HCT116 (cell line): ENCODE results near the gene SPACA9. TPM values are rescaled to one million over a fixed set of nuclear protein-coding genes. Genes with fewer than 3 reads are reported as not detected.
A peak's percentile ranks its signal among the peaks of the same experiment; 100 is the strongest.

Experiments
- ATAC-seq: fragments of 200-7000 bp; cut with Tn5 transposase; 2 replicates; pipeline ENCODE4 v1.9.1; 2020; ENCODE audit warnings: mild to moderate bottlenecking, moderate library complexity
- BruUV-seq: library from RNA; stranded (reverse); fragments of 400-500 nt; replicated peaks from 2 replicates; lab custom pipeline; 2021; lab: Mats Ljungman, UMichigan
- CTCF ChIA-PET: fragments of 300-600 bp; sonication (Branson Sonifier 250); formaldehyde crosslinking; loops from one replicate; lab custom pipeline; 2021; ENCODE audit warnings: antibody characterized with exemption; lab: Charles Lee
- POLR2A ChIA-PET: fragments of 300-600, 350-600 bp; sonication (Branson Sonifier 250); formaldehyde crosslinking; loops from one replicate; lab custom pipeline; 2021; ENCODE audit warnings: antibody characterized with exemption; lab: Charles Lee
- RAD21 ChIA-PET, 2 experiments: fragments of 300-600 bp; sonication (Branson Sonifier 250); formaldehyde crosslinking; loops; one replicate each; lab custom pipeline; 2023; ENCODE audit warnings: low total read pairs in 2 of 2; ENCODE audit not compliant: uncharacterized antibody in 2 of 2, unreplicated experiment in 2 of 2, low non-redundant PET in 1 of 2; lab: Charles Lee
- DNase-seq: peaks from one replicate; pipeline ENCODE4 v3.0.0-alpha.2; 2010; ENCODE audit warnings: low read depth, low spot score
- H2AFZ ChIP-seq: fragments of 200-600 bp; shearing (Covaris generic), sonication (generic); 2 replicates; pipeline ENCODE4 v1.6.1; 2017; ENCODE audit warnings: low read depth, mixed run types, mixed read lengths, antibody characterized with exemption, low read length; ENCODE audit not compliant: poor library complexity, severe bottlenecking
- H3K27ac ChIP-seq: 2 replicates; pipeline ENCODE4 v1.5.1; 2012; ENCODE audit warnings: low read depth, low read length
- H3K27me3 ChIP-seq: fragments of 200-600 bp; sonication (generic); 2 replicates; pipeline ENCODE4 v1.6.1; 2016; ENCODE audit warnings: mixed run types, low read length, mixed read lengths; ENCODE audit not compliant: insufficient read depth
- H3K36me3 ChIP-seq, 2 experiments: fragments of 200-500 bp in 1 of 2; fragments of 200-600 bp in 1 of 2; sonication (Bioruptor generic) in 1 of 2; sonication (generic) in 1 of 2; 2 replicates each; pipeline versions ENCODE4 v1.5.1 to v1.6.1; 2014 to 2016; ENCODE audit warnings: low read length in 2 of 2, inconsistent platforms in 1 of 2, mixed read lengths in 1 of 2, mixed run types in 1 of 2; ENCODE audit not compliant: insufficient read depth in 2 of 2, control insufficient read depth in 1 of 2
- H3K4me1 ChIP-seq, 2 experiments: fragments of 200-600 bp in 1 of 2; sonication (generic) in 1 of 2; 2 replicates each; pipeline versions ENCODE4 v1.5.1 to v1.6.1; 2012 to 2017; ENCODE audit warnings: low read length in 2 of 2, inconsistent platforms in 1 of 2, mild to moderate bottlenecking in 1 of 2, mixed read lengths in 1 of 2, mixed run types in 1 of 2, moderate library complexity in 1 of 2; ENCODE audit not compliant: insufficient read depth in 2 of 2, control insufficient read depth in 1 of 2
- H3K4me2 ChIP-seq: fragments of 200-600 bp; sonication (generic); 2 replicates; pipeline ENCODE4 v1.6.1; 2017; ENCODE audit warnings: mixed run types, low read length, mixed read lengths
- H3K4me3 ChIP-seq, 2 experiments: fragments of 200-600 bp in 1 of 2; sonication (generic) in 1 of 2; replicated peaks in 1 of 2; 2 replicates each; pipeline ENCODE4 v1.5.1; 2011 to 2016; ENCODE audit warnings: low read length in 2 of 2, control low read depth in 1 of 2, low read depth in 1 of 2, mild to moderate bottlenecking in 1 of 2, mixed read lengths in 1 of 2, mixed run types in 1 of 2
- H3K79me2 ChIP-seq: fragments of 200-600 bp; sonication (generic); 2 replicates; pipeline ENCODE4 v1.6.1; 2017; ENCODE audit warnings: mild to moderate bottlenecking, mixed run types, low read length, moderate library complexity, mixed read lengths; ENCODE audit not compliant: insufficient read depth
- H3K9ac ChIP-seq: fragments of 200-600 bp; sonication (generic); 2 replicates; pipeline ENCODE4 v1.6.1; 2016; ENCODE audit warnings: low read length, mixed read lengths
- H3K9me2 ChIP-seq: fragments of 200-600 bp; sonication (generic), shearing (Covaris generic); 2 replicates; pipeline ENCODE4 v1.6.1; 2017; ENCODE audit warnings: mixed run types, mild to moderate bottlenecking, moderate library complexity; ENCODE audit not compliant: insufficient read depth
- H3K9me3 ChIP-seq, 2 experiments: fragments of 200-500 bp in 1 of 2; fragments of 200-600 bp in 1 of 2; sonication (Bioruptor generic) in 1 of 2; sonication (generic) in 1 of 2; 2 replicates each; pipeline ENCODE4 v1.6.1; 2014 to 2017; ENCODE audit warnings: low read length in 2 of 2, mixed read lengths in 2 of 2, inconsistent platforms in 1 of 2, low read depth in 1 of 2, mild to moderate bottlenecking in 1 of 2, mixed run types in 1 of 2, moderate library complexity in 1 of 2; ENCODE audit not compliant: control insufficient read depth in 1 of 2, insufficient read depth in 1 of 2
- H4K20me1 ChIP-seq: fragments of 200-600 bp; sonication (generic), shearing (Covaris generic); 2 replicates; pipeline ENCODE4 v1.6.1; 2017; ENCODE audit warnings: mixed run types, mild to moderate bottlenecking, moderate library complexity; ENCODE audit not compliant: insufficient read depth
- CBX3 ChIP-seq: IDR thresholded peaks from 2 replicates; pipeline ENCODE4 v1.6.1; 2012; ENCODE audit warnings: low read depth
- EGR1 ChIP-seq: IDR thresholded peaks from 2 replicates; pipeline ENCODE4 v1.6.1; 2012; ENCODE audit warnings: low read depth
- ELF1 ChIP-seq: IDR thresholded peaks from 2 replicates; pipeline ENCODE4 v1.6.1; 2012; ENCODE audit warnings: low read depth, borderline replicate concordance
- EZH2 ChIP-seq: fragments of 200-600 bp; sonication (generic); IDR thresholded peaks from 2 replicates; pipeline ENCODE4 v1.6.1; 2017; ENCODE audit warnings: antibody characterized with exemption, mixed run types
- EZH2phosphoT487 ChIP-seq: fragments of 200-600 bp; IDR thresholded peaks from 2 replicates; pipeline ENCODE4 v1.6.1; 2018; ENCODE audit warnings: antibody characterized with exemption, borderline replicate concordance
- JUND ChIP-seq: IDR thresholded peaks from 2 replicates; pipeline ENCODE4 v1.6.1; 2012
- POLR2AphosphoS5 ChIP-seq: IDR thresholded peaks from 2 replicates; pipeline ENCODE4 v1.6.1; 2011; ENCODE audit warnings: mild to moderate bottlenecking, low read depth, low read length, moderate library complexity
- RAD21 ChIP-seq: IDR thresholded peaks from 2 replicates; pipeline ENCODE4 v1.6.1; 2012; ENCODE audit warnings: low read depth, mild to moderate bottlenecking
- SIN3A ChIP-seq: IDR thresholded peaks from 2 replicates; pipeline ENCODE4 v1.6.1; 2012; ENCODE audit warnings: low read depth
- SP1 ChIP-seq: IDR thresholded peaks from 2 replicates; pipeline ENCODE4 v1.6.1; 2012; ENCODE audit warnings: low read depth
- SRF ChIP-seq: IDR thresholded peaks from 2 replicates; pipeline ENCODE4 v1.6.1; 2012; ENCODE audit warnings: low read depth
- TCF7L2 ChIP-seq: IDR thresholded peaks from 2 replicates; pipeline ENCODE4 v1.7.0; 2011; ENCODE audit warnings: borderline replicate concordance, inconsistent platforms; ENCODE audit not compliant: insufficient read depth, insufficient read length; ENCODE audit errors: extremely low read depth
- YY1 ChIP-seq: IDR thresholded peaks from 2 replicates; pipeline ENCODE4 v1.6.1; 2011; ENCODE audit warnings: low read length, low read depth, moderate library complexity, mild to moderate bottlenecking; ENCODE audit not compliant: insufficient replicate concordance; ENCODE audit errors: extremely low read depth
- ZNF274 ChIP-seq: fragments of 200-500 bp; sonication (Bioruptor generic); IDR thresholded peaks from 2 replicates; pipeline ENCODE4 v1.6.1; 2014; ENCODE audit warnings: mild to moderate bottlenecking, low read depth, low read length, inconsistent platforms
- intact Hi-C: fragments of 100-400 bp; cut with micrococcal nuclease; formaldehyde crosslinking; loops from 2 replicates; pipeline ENCODE4 v1.10.0; 2022
- total RNA-seq: library from RNA; stranded (reverse); gene quantifications from one replicate; pipeline ENCODE4 v1.2.1, GENCODE V29; 2021; ENCODE audit not compliant: unreplicated experiment
- TF ChIP-seq, protein P1 (sequence below), 3 experiments: fragments of 200-600 bp in 1 of 3; sonication (generic) in 1 of 3; IDR thresholded peaks in 2 of 3; conservative IDR thresholded peaks in 1 of 3; 2 replicates each; pipeline ENCODE4 v1.5.1; 2012 to 2017; ENCODE audit warnings: low read depth in 2 of 3, low read length in 2 of 3, antibody characterized with exemption in 1 of 3, borderline replicate concordance in 1 of 3, control low read depth in 1 of 3, mild to moderate bottlenecking in 1 of 3, mixed read lengths in 1 of 3, mixed run types in 1 of 3, moderate library complexity in 1 of 3; ENCODE audit not compliant: insufficient read depth in 1 of 3
- TF ChIP-seq, protein P2 (sequence below): IDR thresholded peaks from 2 replicates; pipeline ENCODE4 v1.6.1; 2011; ENCODE audit warnings: mild to moderate bottlenecking, low read length, moderate library complexity; ENCODE audit not compliant: insufficient replicate concordance; ENCODE audit errors: extremely low read depth
- TF ChIP-seq, protein P3 (sequence below): IDR thresholded peaks from 2 replicates; pipeline ENCODE4 v1.6.1; 2012; ENCODE audit warnings: low read depth
- TF ChIP-seq, protein P4 (sequence below): IDR thresholded peaks from 2 replicates; pipeline ENCODE4 v1.6.1; 2012

The SPACA9 gene
- total RNA-seq, 1 experiment from 2014 or later, result 8.0 TPM

DNA sequence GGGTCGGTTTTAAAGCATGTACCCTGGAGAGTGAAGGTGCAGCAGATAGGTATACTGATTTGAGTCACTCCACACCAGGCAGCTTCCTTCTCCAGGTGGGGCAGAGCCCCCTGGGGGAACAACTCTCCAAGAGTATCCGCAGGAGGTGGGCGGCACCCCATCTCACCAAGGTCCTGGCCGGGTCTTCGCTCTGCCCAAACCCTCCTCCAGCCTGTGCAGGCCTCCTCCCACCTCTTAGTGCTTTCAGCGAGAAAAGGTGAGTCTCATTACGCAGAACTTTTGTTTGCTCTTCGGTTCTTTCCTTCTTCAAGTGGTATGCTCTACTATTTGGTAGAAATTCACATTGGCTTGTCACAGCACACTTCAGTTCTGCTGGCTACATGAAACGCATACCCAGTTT is 13.7 kb downstream of the SPACA9 start (continued):
- TF ChIP-seq EGR1, result no peak
- TF ChIP-seq ZNF274, result no peak
- TF ChIP-seq EZH2, result no peak
- TF ChIP-seq TCF7L2, result no peak
- no peak for TF ChIP-seq SP1
- no peak for TF ChIP-seq JUND
- no peak for TF ChIP-seq EZH2phosphoT487
- TF ChIP-seq YY1, result no peak
- TF ChIP-seq SRF, result no peak
- TF ChIP-seq, protein P1, sequence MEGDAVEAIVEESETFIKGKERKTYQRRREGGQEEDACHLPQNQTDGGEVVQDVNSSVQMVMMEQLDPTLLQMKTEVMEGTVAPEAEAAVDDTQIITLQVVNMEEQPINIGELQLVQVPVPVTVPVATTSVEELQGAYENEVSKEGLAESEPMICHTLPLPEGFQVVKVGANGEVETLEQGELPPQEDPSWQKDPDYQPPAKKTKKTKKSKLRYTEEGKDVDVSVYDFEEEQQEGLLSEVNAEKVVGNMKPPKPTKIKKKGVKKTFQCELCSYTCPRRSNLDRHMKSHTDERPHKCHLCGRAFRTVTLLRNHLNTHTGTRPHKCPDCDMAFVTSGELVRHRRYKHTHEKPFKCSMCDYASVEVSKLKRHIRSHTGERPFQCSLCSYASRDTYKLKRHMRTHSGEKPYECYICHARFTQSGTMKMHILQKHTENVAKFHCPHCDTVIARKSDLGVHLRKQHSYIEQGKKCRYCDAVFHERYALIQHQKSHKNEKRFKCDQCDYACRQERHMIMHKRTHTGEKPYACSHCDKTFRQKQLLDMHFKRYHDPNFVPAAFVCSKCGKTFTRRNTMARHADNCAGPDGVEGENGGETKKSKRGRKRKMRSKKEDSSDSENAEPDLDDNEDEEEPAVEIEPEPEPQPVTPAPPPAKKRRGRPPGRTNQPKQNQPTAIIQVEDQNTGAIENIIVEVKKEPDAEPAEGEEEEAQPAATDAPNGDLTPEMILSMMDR (IDR thresholded peaks at IDR 0.05 in 2 of 3, conservative IDR thresholded peaks at IDR 0.05 in 1 of 3; ENCODE audit: borderline replicate concordance in 1 of 3, insufficient read depth in 1 of 3, low read depth in 2 of 3, low read length in 2 of 3), result no peak
- TF ChIP-seq POLR2AphosphoS5, result no peak

DNA sequence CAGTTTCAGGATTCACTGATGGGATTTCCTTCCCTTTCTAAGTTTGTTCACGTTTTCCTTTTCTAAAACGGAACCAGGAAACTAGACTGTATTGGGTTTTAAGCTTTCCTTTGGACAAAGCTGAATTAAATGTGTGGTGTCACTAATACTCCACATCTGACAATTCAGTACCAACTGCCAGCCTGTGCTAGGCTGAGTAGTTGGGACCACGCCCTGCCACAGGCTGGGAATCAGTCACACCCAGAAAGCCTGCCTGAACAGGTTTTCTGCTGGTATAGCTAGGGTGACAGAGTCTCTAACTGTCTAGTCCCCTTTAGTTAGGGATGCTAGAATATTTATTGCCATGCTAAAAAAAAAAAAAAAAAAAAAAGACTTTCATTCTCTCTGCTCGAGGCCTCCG is 15.6 kb downstream of the SPACA9 start:
- ChIA-PET CTCF (no interaction called here), POLR2A (no interaction called here), RAD21 (no interaction called here)
- Histone ChIP-seq H3K27ac (no peak overlapping the region), H4K20me1 (no peaks in the 10 kb centered on the region), H3K9me2 (no peaks in the 10 kb centered on the region), H3K4me2 (peak overlapping the region; percentile 14), H3K4me3 (no peak overlapping the region), H3K9ac (no peak overlapping the region), H3K9me3 (no peaks in the 10 kb centered on the region), H2AFZ (no peak overlapping the region), H3K79me2 (no peaks in the 10 kb centered on the region), H3K4me1 (peaks cover 0 to 15% of the 10 kb centered on the region in 2 experiments; a peak in 3 of 4 replicates), H3K36me3 (peaks cover 12 to 17% of the 10 kb centered on the region in 2 experiments; a peak in 3 of 4 replicates), H3K27me3 (no peaks in the 10 kb centered on the region)
- ATAC-seq, result peak; percentile 61; the same call in 1 of the 2 replicates
- BruUV-seq, result no TSS peak
- DNase-seq, result no peak
- intact Hi-C loops, result no loop called here
- TF ChIP-seq YY1 (no peak), ELF1 (no peak), EGR1 (no peak), RAD21 (no peak), CBX3 (no peak), SRF (no peak), TCF7L2 (no peak), SIN3A (no peak), EZH2 (no peak)
- TF ChIP-seq, protein P2, sequence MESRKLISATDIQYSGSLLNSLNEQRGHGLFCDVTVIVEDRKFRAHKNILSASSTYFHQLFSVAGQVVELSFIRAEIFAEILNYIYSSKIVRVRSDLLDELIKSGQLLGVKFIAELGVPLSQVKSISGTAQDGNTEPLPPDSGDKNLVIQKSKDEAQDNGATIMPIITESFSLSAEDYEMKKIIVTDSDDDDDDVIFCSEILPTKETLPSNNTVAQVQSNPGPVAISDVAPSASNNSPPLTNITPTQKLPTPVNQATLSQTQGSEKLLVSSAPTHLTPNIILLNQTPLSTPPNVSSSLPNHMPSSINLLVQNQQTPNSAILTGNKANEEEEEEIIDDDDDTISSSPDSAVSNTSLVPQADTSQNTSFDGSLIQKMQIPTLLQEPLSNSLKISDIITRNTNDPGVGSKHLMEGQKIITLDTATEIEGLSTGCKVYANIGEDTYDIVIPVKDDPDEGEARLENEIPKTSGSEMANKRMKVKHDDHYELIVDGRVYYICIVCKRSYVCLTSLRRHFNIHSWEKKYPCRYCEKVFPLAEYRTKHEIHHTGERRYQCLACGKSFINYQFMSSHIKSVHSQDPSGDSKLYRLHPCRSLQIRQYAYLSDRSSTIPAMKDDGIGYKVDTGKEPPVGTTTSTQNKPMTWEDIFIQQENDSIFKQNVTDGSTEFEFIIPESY, result no peak
- TF ChIP-seq, protein P3, sequence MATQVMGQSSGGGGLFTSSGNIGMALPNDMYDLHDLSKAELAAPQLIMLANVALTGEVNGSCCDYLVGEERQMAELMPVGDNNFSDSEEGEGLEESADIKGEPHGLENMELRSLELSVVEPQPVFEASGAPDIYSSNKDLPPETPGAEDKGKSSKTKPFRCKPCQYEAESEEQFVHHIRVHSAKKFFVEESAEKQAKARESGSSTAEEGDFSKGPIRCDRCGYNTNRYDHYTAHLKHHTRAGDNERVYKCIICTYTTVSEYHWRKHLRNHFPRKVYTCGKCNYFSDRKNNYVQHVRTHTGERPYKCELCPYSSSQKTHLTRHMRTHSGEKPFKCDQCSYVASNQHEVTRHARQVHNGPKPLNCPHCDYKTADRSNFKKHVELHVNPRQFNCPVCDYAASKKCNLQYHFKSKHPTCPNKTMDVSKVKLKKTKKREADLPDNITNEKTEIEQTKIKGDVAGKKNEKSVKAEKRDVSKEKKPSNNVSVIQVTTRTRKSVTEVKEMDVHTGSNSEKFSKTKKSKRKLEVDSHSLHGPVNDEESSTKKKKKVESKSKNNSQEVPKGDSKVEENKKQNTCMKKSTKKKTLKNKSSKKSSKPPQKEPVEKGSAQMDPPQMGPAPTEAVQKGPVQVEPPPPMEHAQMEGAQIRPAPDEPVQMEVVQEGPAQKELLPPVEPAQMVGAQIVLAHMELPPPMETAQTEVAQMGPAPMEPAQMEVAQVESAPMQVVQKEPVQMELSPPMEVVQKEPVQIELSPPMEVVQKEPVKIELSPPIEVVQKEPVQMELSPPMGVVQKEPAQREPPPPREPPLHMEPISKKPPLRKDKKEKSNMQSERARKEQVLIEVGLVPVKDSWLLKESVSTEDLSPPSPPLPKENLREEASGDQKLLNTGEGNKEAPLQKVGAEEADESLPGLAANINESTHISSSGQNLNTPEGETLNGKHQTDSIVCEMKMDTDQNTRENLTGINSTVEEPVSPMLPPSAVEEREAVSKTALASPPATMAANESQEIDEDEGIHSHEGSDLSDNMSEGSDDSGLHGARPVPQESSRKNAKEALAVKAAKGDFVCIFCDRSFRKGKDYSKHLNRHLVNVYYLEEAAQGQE, result no peak
- TF ChIP-seq, protein P4, sequence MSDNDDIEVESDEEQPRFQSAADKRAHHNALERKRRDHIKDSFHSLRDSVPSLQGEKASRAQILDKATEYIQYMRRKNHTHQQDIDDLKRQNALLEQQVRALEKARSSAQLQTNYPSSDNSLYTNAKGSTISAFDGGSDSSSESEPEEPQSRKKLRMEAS, result no peak
